GM19351 (cell line): ENCODE results near the gene GRAMD2B.
A peak's percentile ranks its signal among the peaks of the same experiment; 100 is the strongest.

Experiments
- ATAC-seq: cut with Tn5 transposase; IDR thresholded peaks from one replicate; pipeline ENCODE4 v1.9.1; 2021; ENCODE audit warnings: mild to moderate bottlenecking, moderate library complexity; ENCODE audit not compliant: unreplicated experiment

The GRAMD2B gene

GRCh38 chr5:126477294-126478117, 54.3 kb downstream of the GRAMD2B start:
- no peak for ATAC-seq

DNA sequence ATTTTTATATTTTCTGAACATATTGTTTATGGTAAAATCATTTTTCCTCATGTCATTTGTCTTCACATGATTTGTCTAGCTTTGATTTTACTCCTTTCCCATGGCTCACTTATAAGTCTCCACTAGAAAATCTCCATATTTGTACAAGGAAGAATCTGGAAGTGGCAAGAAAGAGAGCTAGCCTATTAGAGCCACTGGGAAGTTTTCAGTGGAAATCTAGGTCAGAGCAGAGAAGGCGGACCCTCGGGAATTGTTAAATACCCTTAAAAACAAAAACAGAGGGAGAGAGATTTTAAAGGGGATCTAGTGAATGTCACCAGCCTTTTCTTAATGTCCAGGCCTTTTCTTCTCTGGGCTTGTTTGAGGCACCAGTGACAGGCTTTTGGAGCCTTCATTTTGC, 56.6 kb downstream of the GRAMD2B start:
- no peak for ATAC-seq

- ATAC-seq = no peak
Measured at GRCh38 chr5:126480824-126481223, 57.6 kb downstream of the GRAMD2B start.

DNA sequence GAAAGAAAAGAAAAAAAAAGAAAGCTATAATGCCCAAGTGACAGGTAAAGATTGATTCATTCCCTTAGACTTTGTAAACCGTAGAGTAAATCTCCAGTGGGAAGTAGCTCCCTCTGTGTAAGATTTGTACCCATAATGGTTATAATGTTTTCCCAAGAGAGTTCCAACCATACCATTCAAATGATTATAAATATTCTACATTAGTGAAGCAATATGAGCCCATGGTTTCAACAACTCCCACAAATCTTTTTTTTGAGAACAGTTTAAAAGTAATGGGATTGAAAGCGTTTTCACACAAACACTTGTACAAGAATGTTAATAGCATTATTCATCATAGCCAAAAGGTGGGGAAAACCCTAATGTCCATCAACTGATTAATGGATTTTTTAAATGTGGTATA, 58.0 kb downstream of the GRAMD2B start:
- no peak for ATAC-seq

DNA sequence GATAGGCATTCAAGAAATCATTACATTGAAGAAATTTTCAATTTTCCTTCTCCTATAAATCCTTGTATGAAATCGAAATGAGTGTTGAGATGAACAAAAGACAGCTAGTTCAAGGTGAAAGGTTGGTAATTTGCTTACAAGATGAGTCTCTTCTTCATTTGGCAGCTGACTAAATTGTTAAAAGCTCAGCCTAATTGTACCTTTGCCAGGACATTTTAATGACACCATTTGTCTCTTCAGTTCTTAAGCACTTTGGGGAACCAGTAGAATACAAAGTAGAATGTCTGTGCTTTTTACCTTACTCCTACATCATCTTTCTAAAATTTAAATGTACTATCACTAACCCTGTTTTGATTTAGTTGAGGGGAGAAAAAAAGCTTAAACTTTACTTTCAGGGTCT, 59.4 kb downstream of the GRAMD2B start:
- no peak for ATAC-seq

GRCh38 chr5:126483156-126483555, 59.9 kb downstream of the GRAMD2B start:
- ATAC-seq = no peak

GRCh38 chr5:126484253-126484652, 61.0 kb downstream of the GRAMD2B start:
- ATAC-seq = no peak

- ATAC-seq = no peak
Measured at GRCh38 chr5:126486332-126486731, 63.1 kb downstream of the GRAMD2B start.

GRCh38 chr5:126487596-126487995, 64.4 kb downstream of the GRAMD2B start:
- ATAC-seq = no peak

DNA sequence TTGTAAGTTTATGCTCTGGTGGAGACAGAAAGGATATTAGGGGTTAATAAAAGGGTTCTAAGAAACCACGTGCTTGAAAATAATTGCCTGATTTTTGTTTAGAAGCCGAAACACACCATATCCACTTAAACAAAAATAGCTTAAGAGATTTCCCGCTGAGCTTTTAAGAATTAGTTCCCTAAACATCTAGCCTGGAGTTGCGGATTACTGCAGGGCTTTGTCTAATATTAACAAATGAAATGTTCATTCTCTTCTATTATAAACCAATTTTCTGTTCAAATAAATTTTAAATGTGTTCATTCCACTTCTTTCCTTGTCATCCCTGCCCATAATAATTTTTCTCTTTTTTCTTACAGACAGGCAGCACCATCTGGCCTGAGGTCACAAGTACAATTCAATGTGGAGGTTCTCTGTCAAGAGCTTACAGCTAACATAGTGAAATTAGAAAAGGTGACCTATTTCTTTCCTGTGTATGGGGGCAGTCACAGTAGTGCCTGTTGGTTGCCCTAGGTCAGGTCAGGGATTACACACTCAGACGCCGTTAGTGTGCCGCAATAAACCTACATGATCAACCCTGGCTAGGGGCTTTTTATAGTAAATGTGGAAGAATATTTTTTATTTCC, 65.3 kb downstream of the GRAMD2B start:
- ATAC-seq = no peak

DNA sequence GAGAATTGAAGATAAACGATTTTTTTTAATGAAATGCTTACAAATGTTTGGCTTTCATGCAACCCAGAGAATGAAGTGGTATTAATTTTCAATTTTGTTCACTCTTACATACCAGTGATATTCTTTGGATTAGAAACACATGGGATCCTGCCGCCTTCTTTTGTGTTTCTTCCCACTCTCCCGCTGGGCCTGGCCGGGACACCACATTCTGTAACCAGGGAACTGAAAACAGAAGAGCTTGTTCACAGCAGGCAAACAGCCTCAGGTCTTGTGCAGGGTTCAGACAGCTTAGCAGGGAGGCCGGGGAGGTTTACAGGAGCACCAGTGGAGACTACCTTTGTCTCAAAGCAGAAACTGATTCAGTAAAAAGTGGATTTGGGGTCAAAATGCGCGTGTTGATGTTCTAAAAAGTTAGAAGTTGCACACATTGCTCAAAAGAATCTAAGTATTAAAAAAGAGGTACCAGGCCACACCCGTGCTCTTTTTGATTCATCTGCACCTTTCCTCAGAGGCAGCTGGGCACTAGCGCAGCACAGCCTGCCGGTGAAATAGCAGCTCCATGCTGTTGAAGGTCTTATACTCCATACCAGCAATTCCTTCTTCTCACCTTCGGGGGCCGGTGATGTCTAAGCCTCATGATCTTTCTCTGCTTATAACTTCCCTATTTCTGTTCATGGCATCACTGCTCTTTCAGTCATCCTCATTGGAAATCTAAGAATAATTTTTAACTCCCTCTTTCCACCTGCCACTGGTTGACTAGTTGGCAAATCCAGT, 67.1 kb downstream of the GRAMD2B start:
- ATAC-seq = no peak

DNA sequence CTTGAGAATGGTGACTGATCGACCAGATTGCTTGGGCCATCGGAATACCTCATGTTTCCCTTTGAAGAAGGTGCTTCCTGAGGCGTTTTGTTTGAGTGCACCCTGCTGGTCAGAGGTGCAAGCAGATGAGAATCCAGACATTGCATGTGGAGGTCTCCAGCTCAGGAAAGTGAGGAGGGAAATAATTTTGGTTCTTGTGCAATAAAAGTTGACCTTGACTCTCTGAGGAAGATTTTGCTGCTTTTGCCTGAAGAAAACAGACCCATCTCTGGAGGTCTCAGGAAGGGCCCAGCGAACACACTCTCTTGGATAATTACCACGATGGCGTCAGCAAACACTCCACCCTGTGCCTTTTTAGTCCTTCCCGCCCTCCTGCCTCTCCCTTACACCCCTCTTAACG, 69.7 kb downstream of the GRAMD2B start:
- no peak for ATAC-seq

GRCh38 chr5:126494393-126494792, 71.2 kb downstream of the GRAMD2B start:
- ATAC-seq = no peak

- no peak for ATAC-seq
Measured at GRCh38 chr5:126497506-126497905, 74.3 kb downstream of the GRAMD2B start.

- no peak for ATAC-seq
Measured at GRCh38 chr5:126499278-126499677, 76.1 kb downstream of the GRAMD2B start.

DNA sequence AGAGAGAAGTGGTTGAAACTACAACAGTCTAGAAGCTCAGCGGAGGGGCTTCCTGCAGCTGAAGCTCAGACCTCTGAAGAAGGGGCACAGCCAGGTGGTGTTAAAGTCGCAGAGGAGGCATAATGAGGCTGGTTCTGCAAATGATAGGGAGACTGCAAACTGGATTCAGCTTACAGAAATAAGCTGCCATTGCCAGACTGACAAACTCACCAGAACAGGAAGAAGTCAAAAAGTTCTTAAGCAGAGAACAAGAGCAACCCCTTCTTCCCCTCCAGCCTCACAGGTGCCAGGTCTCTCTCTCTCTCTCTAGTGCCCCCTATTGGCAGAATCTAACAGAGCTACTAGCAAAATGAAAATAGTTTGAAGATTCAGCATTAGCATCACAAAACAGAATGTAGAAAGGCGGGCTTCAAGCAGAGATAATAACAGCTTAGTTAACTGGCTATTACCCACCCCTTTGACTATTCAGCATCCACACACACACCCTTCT, 76.7 kb downstream of the GRAMD2B start:
- ATAC-seq = peak; percentile 75

DNA sequence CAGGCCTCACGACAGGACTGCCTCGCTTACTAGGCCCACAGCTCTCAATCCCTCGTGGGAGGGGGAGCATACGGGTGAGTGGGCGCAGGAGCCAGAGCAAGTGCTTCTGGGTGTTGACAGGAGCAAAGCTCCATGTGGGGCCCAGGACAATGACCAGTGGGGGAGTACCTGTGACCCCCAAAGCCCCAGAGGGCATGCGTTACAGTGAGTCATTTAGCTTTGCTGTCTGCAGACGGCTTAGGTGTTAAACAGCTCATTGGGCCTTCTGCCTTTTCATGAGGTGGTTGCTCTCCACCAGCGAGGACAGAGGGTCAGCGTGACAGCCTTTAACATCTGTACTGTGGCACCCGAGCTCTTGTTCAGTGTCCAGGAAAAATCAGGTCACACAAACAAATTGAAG, 78.2 kb downstream of the GRAMD2B start:
- no peak for ATAC-seq

- ATAC-seq = no peak
Measured at GRCh38 chr5:126503602-126504104, 80.4 kb downstream of the GRAMD2B start.

- no peak for ATAC-seq
Measured at GRCh38 chr5:126506079-126506478, 82.9 kb downstream of the GRAMD2B start.

- ATAC-seq = no peak
Measured at GRCh38 chr5:126508251-126508961, 85.2 kb downstream of the GRAMD2B start.

GRCh38 chr5:126508962-126509279, 85.7 kb downstream of the GRAMD2B start:
- no peak for ATAC-seq
